HepG2 (cell line): ENCODE results near the gene HES1. TPM values are rescaled to one million over a fixed set of nuclear protein-coding genes. Genes with fewer than 3 reads are reported as not detected.

Experiments used
- EEA1 ChIP-seq: sonication (generic); formaldehyde crosslinking; IDR thresholded peaks from 2 replicates; pipeline ENCODE4 v1.5.1; 2020; ENCODE audit warnings: mild to moderate bottlenecking, missing genetic modification reagents, borderline replicate concordance
- ETV5 ChIP-seq: IDR thresholded peaks from 2 replicates; pipeline ENCODE4 v1.6.1; 2018; ENCODE audit warnings: missing biosample characterization, missing genetic modification reagents, inconsistent platforms, borderline replicate concordance
- HMGXB4 ChIP-seq, 2 experiments: sonication (generic) in 1 of 2; formaldehyde crosslinking in 1 of 2; IDR thresholded peaks; 2 replicates each; pipeline versions ENCODE4 v1.4.0 to v1.6.1; 2018 to 2020; ENCODE audit warnings: missing genetic modification reagents in 2 of 2, borderline replicate concordance in 1 of 2, low read depth in 1 of 2, mild to moderate bottlenecking in 1 of 2, missing biosample characterization in 1 of 2
- HNF4A ChIP-seq: sonication (generic); formaldehyde crosslinking; IDR thresholded peaks from 2 replicates; pipeline ENCODE4 v1.4.0; 2020; ENCODE audit warnings: missing genetic modification reagents
- MAX ChIP-seq: IDR thresholded peaks from 2 replicates; pipeline ENCODE4 v1.6.1; 2012; ENCODE audit warnings: inconsistent platforms
- MED1 ChIP-seq: sonication (generic); formaldehyde crosslinking; IDR thresholded peaks from 2 replicates; pipeline ENCODE4 v1.4.0; 2020; ENCODE audit warnings: missing genetic modification reagents
- MNT ChIP-seq: fragments of 450-650 bp; IDR thresholded peaks from 2 replicates; pipeline ENCODE4 v1.6.1; 2016
- POLR2G ChIP-seq: fragments of 200-400 bp; formaldehyde crosslinking; IDR thresholded peaks from 2 replicates; pipeline ENCODE4 v1.6.1; 2018; ENCODE audit warnings: mild to moderate bottlenecking, low read depth, low read length, moderate library complexity
- RARG ChIP-seq: sonication (generic); formaldehyde crosslinking; IDR thresholded peaks from 2 replicates; pipeline ENCODE4 v1.4.0; 2020; ENCODE audit warnings: low read depth, mild to moderate bottlenecking, missing genetic modification reagents
- SOX5 ChIP-seq: IDR thresholded peaks from 2 replicates; pipeline ENCODE4 v1.6.1; 2016; ENCODE audit warnings: borderline replicate concordance
- SPEN ChIP-seq: sonication (generic); formaldehyde crosslinking; IDR thresholded peaks from 2 replicates; pipeline ENCODE4 v1.5.1; 2020; ENCODE audit warnings: low read depth, mild to moderate bottlenecking, missing genetic modification reagents
- TFDP2 ChIP-seq: sonication (generic); formaldehyde crosslinking; IDR thresholded peaks from 2 replicates; pipeline ENCODE4 v1.4.0; 2020; ENCODE audit warnings: missing genetic modification reagents
- TMF1 ChIP-seq: sonication (generic); formaldehyde crosslinking; IDR thresholded peaks from 2 replicates; pipeline ENCODE4 v1.8.1; 2022; ENCODE audit warnings: low read depth, missing genetic modification reagents
- TOPORS ChIP-seq: sonication (generic); formaldehyde crosslinking; IDR thresholded peaks from 2 replicates; pipeline ENCODE4 v1.8.0; 2023; ENCODE audit warnings: mild to moderate bottlenecking, missing genetic modification reagents
- ZBTB1 ChIP-seq: sonication (generic); formaldehyde crosslinking; IDR thresholded peaks from 2 replicates; pipeline ENCODE4 v1.4.0; 2020; ENCODE audit warnings: missing genetic modification reagents, borderline replicate concordance
- ZFX ChIP-seq: sonication (generic); formaldehyde crosslinking; IDR thresholded peaks from 2 replicates; pipeline ENCODE4 v1.4.0; 2020; ENCODE audit warnings: mild to moderate bottlenecking, low read depth, missing genetic modification reagents, moderate library complexity
- ZNF672 ChIP-seq: sonication (generic); formaldehyde crosslinking; IDR thresholded peaks from 2 replicates; pipeline ENCODE4 v1.8.1; 2022; ENCODE audit warnings: missing genetic modification reagents
- ZNF772 ChIP-seq: sonication (generic); formaldehyde crosslinking; IDR thresholded peaks from 2 replicates; pipeline ENCODE4 v1.5.0; 2020; ENCODE audit warnings: mild to moderate bottlenecking, missing genetic modification reagents
- polyA plus RNA-seq, 8 experiments: library from polyadenylated mRNA; depleted of rRNA in 3 of 8; stranded (reverse) in 7 of 8; unstranded in 1 of 8; fragments of >200 nt; fragmentation: Illumina TruSeq in 4 of 8; extraction: Trizol in 4 of 8; gene quantifications; 2 replicates each; pipeline versions ENCODE4 v1.2.1 to v1.2.3, GENCODE V29; 2011 to 2016; ENCODE audit warnings: low read depth in 4 of 8, missing spikeins in 1 of 8, mixed read lengths in 1 of 8; ENCODE audit not compliant: insufficient read depth in 1 of 8
- total RNA-seq, 5 experiments: library from RNA; depleted of rRNA; stranded (reverse); fragments of >200 nt; fragmentation: Illumina TruSeq; extraction: Trizol; gene quantifications; 2 replicates each; pipeline ENCODE4 v1.2.3, GENCODE V29; 2016; ENCODE audit warnings: low read depth in 1 of 5
- TF ChIP-seq, protein P1 (sequence below): IDR thresholded peaks from 2 replicates; pipeline ENCODE4 v1.6.1; 2016; ENCODE audit warnings: low read depth, control low read depth

HES1 gene
- total and polyA plus RNA-seq, 2 of the 13 experiments (the other 11 are each of a cell fraction or from before 2014, with no cell fraction given): 15.4 to 19.8 TPM

GRCh38 chr3:194137506-194138474, 1.8 kb downstream of the HES1 start (continued):
- peak; percentile 32; the same call in 1 of the 2 replicates for TF ChIP-seq ZFX (CRISPR knock-in tag)
- no peak for TF ChIP-seq ZBTB1 (CRISPR knock-in tag)
- peak; percentile 57; the same call in 1 of the 2 replicates for TF ChIP-seq MED1 (CRISPR knock-in tag)
- peak; percentile 85 for TF ChIP-seq MAX
- peak; percentile 3; the same call in 1 of the 2 replicates for TF ChIP-seq HNF4A (CRISPR knock-in tag)
- no peak for TF ChIP-seq TOPORS (CRISPR knock-in tag)
- peak; percentile 35; the same call in 1 of the 2 replicates for TF ChIP-seq TFDP2
- TF ChIP-seq RARG (CRISPR knock-in tag): no peak
- TF ChIP-seq SPEN (CRISPR knock-in tag): 0 out of 2 replicates have a peak, but pooled peaks have one; percentile 54
- peak; percentile 49 to 60; a peak in 2 of 4 replicates for TF ChIP-seq HMGXB4 (CRISPR knock-in tag; IDR thresholded peaks at IDR 0.05; ENCODE audit: borderline replicate concordance in 1 of 2, low read depth in 1 of 2)
- TF ChIP-seq SOX5 (CRISPR knock-in tag): peak; percentile 6; the same call in 1 of the 2 replicates
- no peak for TF ChIP-seq MNT
- TF ChIP-seq TMF1 (CRISPR knock-in tag): peak; percentile 57; the same call in 1 of the 2 replicates
- TF ChIP-seq ZNF672: no peak
- TF ChIP-seq ETV5: peak; percentile 60
- TF ChIP-seq, protein P1, sequence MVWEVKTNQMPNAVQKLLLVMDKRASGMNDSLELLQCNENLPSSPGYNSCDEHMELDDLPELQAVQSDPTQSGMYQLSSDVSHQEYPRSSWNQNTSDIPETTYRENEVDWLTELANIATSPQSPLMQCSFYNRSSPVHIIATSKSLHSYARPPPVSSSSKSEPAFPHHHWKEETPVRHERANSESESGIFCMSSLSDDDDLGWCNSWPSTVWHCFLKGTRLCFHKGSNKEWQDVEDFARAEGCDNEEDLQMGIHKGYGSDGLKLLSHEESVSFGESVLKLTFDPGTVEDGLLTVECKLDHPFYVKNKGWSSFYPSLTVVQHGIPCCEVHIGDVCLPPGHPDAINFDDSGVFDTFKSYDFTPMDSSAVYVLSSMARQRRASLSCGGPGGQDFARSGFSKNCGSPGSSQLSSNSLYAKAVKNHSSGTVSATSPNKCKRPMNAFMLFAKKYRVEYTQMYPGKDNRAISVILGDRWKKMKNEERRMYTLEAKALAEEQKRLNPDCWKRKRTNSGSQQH (CRISPR knock-in tag): 0 out of 2 replicates have a peak, but pooled peaks have one; percentile 43
- TF ChIP-seq ZNF772 (CRISPR knock-in tag): 0 out of 2 replicates have a peak, but pooled peaks have one; percentile 61
- TF ChIP-seq POLR2G: peak; percentile 60; the same call in 1 of the 2 replicates
- TF ChIP-seq EEA1: 0 out of 2 replicates have a peak, but pooled peaks have one; percentile 41
